ENCODE results near the gene GPR158. TPM values are rescaled to one million over a fixed set of nuclear protein-coding genes. Genes with fewer than 3 reads are reported as not detected.

The GPR158 gene
- total RNA-seq, 1 experiment from 2014 or later: 2.9 TPM

- H3K9me3 ChIP-seq (ENCODE audit: control insufficient read depth in 1 of 2, insufficient read depth in 1 of 2, low read depth in 1 of 2, low read length in 2 of 2): no peaks in the 10 kb centered on the region
- peaks cover 0 to 2% of the 10 kb centered on the region in 2 experiments; a peak in 1 of 4 replicates for H3K36me3 ChIP-seq (ENCODE audit: control insufficient read depth in 1 of 2, insufficient read depth in 2 of 2, low read length in 2 of 2)
- no peaks in the 10 kb centered on the region for H4K20me1 ChIP-seq (ENCODE audit: insufficient read depth)
- no peak overlapping the region for H3K9ac ChIP-seq (ENCODE audit: low read length)
- RAD21 ChIA-PET (ENCODE audit: low non-redundant PET in 1 of 2, low total read pairs in 2 of 2, uncharacterized antibody in 2 of 2, unreplicated experiment in 2 of 2): no interaction called here
- intact Hi-C loops (cut with micrococcal nuclease): no loop called here
- peaks cover 0 to 3% of the 10 kb centered on the region in 2 experiments; a peak in 1 of 4 replicates for H3K4me1 ChIP-seq (ENCODE audit: control insufficient read depth in 1 of 2, insufficient read depth in 2 of 2, low read length in 2 of 2)
- H3K4me2 ChIP-seq (ENCODE audit: low read length): no peak overlapping the region
- POLR2A ChIA-PET: no interaction called here
- no peak for TF ChIP-seq POLR2AphosphoS5 (IDR thresholded peaks at IDR 0.05; ENCODE audit: low read depth, low read length)
- no peak for TF ChIP-seq ZBTB33 (IDR thresholded peaks at IDR 0.05; ENCODE audit: extremely low read depth, insufficient replicate concordance, low read length)
- no peaks in the 10 kb centered on the region for H3K27me3 ChIP-seq (ENCODE audit: insufficient read depth, low read length)
- no TSS peak for BruUV-seq (replicated peaks)
- H3K79me2 ChIP-seq (ENCODE audit: insufficient read depth, low read length): no peaks in the 10 kb centered on the region
- no peak overlapping the region for H3K4me3 ChIP-seq (replicated peaks in 1 of 2; ENCODE audit: low read depth in 1 of 2, low read length in 2 of 2)
- H3K27ac ChIP-seq (ENCODE audit: low read depth, low read length): no peak overlapping the region
- H2AFZ ChIP-seq (ENCODE audit: low read depth, low read length, poor library complexity, severe bottlenecking): no peak overlapping the region
- H3K9me2 ChIP-seq (ENCODE audit: insufficient read depth): no peaks in the 10 kb centered on the region
- ATAC-seq (no peak), DNase-seq (ENCODE audit: low read depth, low spot score) (no peak)
- CTCF ChIA-PET: no interaction called here
Measured at GRCh38 chr10:25467881-25468280, 293.1 kb downstream of the GPR158 start.

- Histone ChIP-seq H3K9me2 (ENCODE audit: insufficient read depth) (no peaks in the 10 kb centered on the region), H2AFZ (ENCODE audit: low read depth, low read length, poor library complexity, severe bottlenecking) (no peak overlapping the region), H3K4me3 (replicated peaks in 1 of 2; ENCODE audit: low read depth in 1 of 2, low read length in 2 of 2) (no peak overlapping the region), H4K20me1 (ENCODE audit: insufficient read depth) (no peaks in the 10 kb centered on the region), H3K9ac (ENCODE audit: low read length) (no peak overlapping the region), H3K9me3 (ENCODE audit: control insufficient read depth in 1 of 2, insufficient read depth in 1 of 2, low read depth in 1 of 2, low read length in 2 of 2) (peaks cover 3% of the 10 kb centered on the region in 2 experiments; a peak in 2 of 4 replicates), H3K27ac (ENCODE audit: low read depth, low read length) (no peak overlapping the region), H3K36me3 (ENCODE audit: control insufficient read depth in 1 of 2, insufficient read depth in 2 of 2, low read length in 2 of 2) (no peaks in the 10 kb centered on the region; a peak in 1 of 4 replicates), H3K79me2 (ENCODE audit: insufficient read depth, low read length) (no peaks in the 10 kb centered on the region), H3K4me1 (ENCODE audit: control insufficient read depth in 1 of 2, insufficient read depth in 2 of 2, low read length in 2 of 2) (no peaks in the 10 kb centered on the region), H3K4me2 (ENCODE audit: low read length) (no peak overlapping the region), H3K27me3 (ENCODE audit: insufficient read depth, low read length) (no peaks in the 10 kb centered on the region; the same call in 1 of the 2 replicates)
- intact Hi-C loops (cut with micrococcal nuclease): no loop called here
- ATAC-seq (no peak), DNase-seq (ENCODE audit: low read depth, low spot score) (no peak)
- BruUV-seq (replicated peaks): no TSS peak
- RAD21 ChIA-PET (ENCODE audit: low non-redundant PET in 1 of 2, low total read pairs in 2 of 2, uncharacterized antibody in 2 of 2, unreplicated experiment in 2 of 2): no interaction called here
- CTCF ChIA-PET: no interaction called here
- POLR2A ChIA-PET: no interaction called here
- TF ChIP-seq FOSL1 (IDR thresholded peaks at IDR 0.05; ENCODE audit: low read depth): no peak
- TF ChIP-seq EZH2phosphoT487 (IDR thresholded peaks at IDR 0.05; ENCODE audit: borderline replicate concordance): no peak
- no peak for TF ChIP-seq SIN3A (IDR thresholded peaks at IDR 0.05; ENCODE audit: low read depth)
- no peak for TF ChIP-seq ZFX (IDR thresholded peaks at IDR 0.05)
- TF ChIP-seq ELF1 (IDR thresholded peaks at IDR 0.05; ENCODE audit: borderline replicate concordance, low read depth): no peak
- TF ChIP-seq TCF7L2 (IDR thresholded peaks at IDR 0.05; ENCODE audit: borderline replicate concordance, extremely low read depth, insufficient read depth, insufficient read length): no peak
- TF ChIP-seq ZNF274 (IDR thresholded peaks at IDR 0.05; ENCODE audit: low read depth, low read length): no peak
- no peak for TF ChIP-seq POLR2A (IDR thresholded peaks at IDR 0.05; ENCODE audit: borderline replicate concordance, extremely low read depth, insufficient read depth, insufficient read length)
- TF ChIP-seq YY1 (IDR thresholded peaks at IDR 0.05; ENCODE audit: extremely low read depth, insufficient replicate concordance, low read depth, low read length): no peak
- TF ChIP-seq ZBTB33 (IDR thresholded peaks at IDR 0.05; ENCODE audit: extremely low read depth, insufficient replicate concordance, low read length): no peak
- no peak for TF ChIP-seq EZH2 (IDR thresholded peaks at IDR 0.05)
- no peak for TF ChIP-seq SRF (IDR thresholded peaks at IDR 0.05; ENCODE audit: low read depth)
- no peak for TF ChIP-seq CBX3 (IDR thresholded peaks at IDR 0.05; ENCODE audit: low read depth)
- no peak for TF ChIP-seq JUND (IDR thresholded peaks at IDR 0.05)
- TF ChIP-seq EGR1 (IDR thresholded peaks at IDR 0.05; ENCODE audit: low read depth): no peak
- TF ChIP-seq CEBPB (IDR thresholded peaks at IDR 0.05; ENCODE audit: low read depth): no peak
Measured at GRCh38 chr10:25481467-25481866, 306.7 kb downstream of the GPR158 start.
